ENCODE data around the gene FBXO30.

Gene FBXO30

GRCh38 chr6:145758113-145758512, 56.5 kb downstream of the FBXO30 start:
- H3K9ac ChIP-seq (ENCODE audit: low read length in 2 of 2), result no peak overlapping the region
- H3K27ac ChIP-seq (ENCODE audit: low read length), result no peak overlapping the region
- no peak overlapping the region for H3K4me3 ChIP-seq (ENCODE audit: low read length in 2 of 2)
- no peaks in the 10 kb centered on the region for H3K4me1 ChIP-seq (ENCODE audit: control insufficient read depth, insufficient read depth, low read length)
- no peaks in the 10 kb centered on the region for H3K36me3 ChIP-seq (ENCODE audit: control insufficient read depth in 2 of 2, insufficient read depth in 2 of 2, low read length in 2 of 2)
- H3K27me3 ChIP-seq (ENCODE audit: control insufficient read depth in 1 of 2, insufficient read depth in 2 of 2, low read length in 2 of 2), result no peaks in the 10 kb centered on the region
- H3K9me3 ChIP-seq (ENCODE audit: control insufficient read depth in 2 of 2, low read length in 2 of 2), result no peaks in the 10 kb centered on the region

- no peak overlapping the region for H3K27ac ChIP-seq (ENCODE audit: low read length)
- H3K4me3 ChIP-seq (ENCODE audit: low read length in 2 of 2), result no peak overlapping the region
- no peaks in the 10 kb centered on the region for H3K27me3 ChIP-seq (ENCODE audit: control insufficient read depth in 1 of 2, insufficient read depth in 2 of 2, low read length in 2 of 2)
- no peaks in the 10 kb centered on the region for H3K36me3 ChIP-seq (ENCODE audit: control insufficient read depth in 2 of 2, insufficient read depth in 2 of 2, low read length in 2 of 2)
- H3K4me1 ChIP-seq (ENCODE audit: control insufficient read depth, insufficient read depth, low read length), result no peaks in the 10 kb centered on the region
- no peak overlapping the region for H3K9ac ChIP-seq (ENCODE audit: low read length in 2 of 2)
- no peaks in the 10 kb centered on the region for H3K9me3 ChIP-seq (ENCODE audit: control insufficient read depth in 2 of 2, low read length in 2 of 2)
These were observed 58.4 kb downstream of the FBXO30 start for GRCh38 chr6:145756170-145756662.

DNA sequence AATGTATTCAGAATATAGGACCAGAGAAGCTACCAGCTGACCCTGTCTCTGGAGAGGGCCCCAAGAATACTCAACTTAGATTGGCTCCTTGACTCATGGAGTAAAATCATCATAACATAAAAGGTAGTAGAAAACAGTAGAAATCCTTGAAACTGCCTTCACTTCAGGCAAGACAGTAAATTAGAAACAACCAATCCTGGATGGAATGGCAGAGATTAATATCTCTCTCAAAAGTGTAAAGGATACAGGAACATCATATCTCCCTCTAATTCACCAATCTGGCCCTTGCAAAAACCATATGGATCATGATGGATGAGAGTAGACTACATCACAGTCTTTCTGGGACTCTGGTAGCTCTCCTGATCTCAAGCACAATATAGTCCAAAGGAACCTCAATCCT, 58.9 kb downstream of the FBXO30 start:
- no peaks in the 10 kb centered on the region for H3K9me3 ChIP-seq (ENCODE audit: control insufficient read depth in 2 of 2, low read length in 2 of 2)
- H3K4me3 ChIP-seq (ENCODE audit: low read length in 2 of 2), result no peak overlapping the region
- H3K4me1 ChIP-seq (ENCODE audit: control insufficient read depth, insufficient read depth, low read length), result no peaks in the 10 kb centered on the region
- H3K36me3 ChIP-seq (ENCODE audit: control insufficient read depth in 2 of 2, insufficient read depth in 2 of 2, low read length in 2 of 2), result no peaks in the 10 kb centered on the region
- H3K27me3 ChIP-seq (ENCODE audit: control insufficient read depth in 1 of 2, insufficient read depth in 2 of 2, low read length in 2 of 2), result no peaks in the 10 kb centered on the region
- H3K27ac ChIP-seq (ENCODE audit: low read length), result no peak overlapping the region
- no peak overlapping the region for H3K9ac ChIP-seq (ENCODE audit: low read length in 2 of 2)

DNA sequence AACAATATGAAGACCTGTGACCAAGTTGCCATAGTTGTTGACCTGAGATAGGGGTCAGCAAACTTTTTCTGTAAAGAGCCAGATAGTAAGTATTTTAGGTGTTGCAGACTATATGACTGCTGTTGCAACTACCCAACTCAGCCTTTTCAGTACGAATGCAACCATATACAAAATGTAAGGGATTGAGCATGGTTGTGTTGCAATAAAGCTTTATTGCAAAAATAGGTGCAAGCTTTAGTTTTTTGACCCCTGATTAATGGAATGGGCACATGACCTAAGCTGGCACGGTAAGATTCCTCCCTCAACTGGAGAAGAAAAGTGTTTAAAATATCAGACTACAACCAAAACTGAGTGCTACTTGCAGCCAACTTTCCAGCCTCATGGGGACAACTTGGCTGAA, 62.0 kb downstream of the FBXO30 start:
- no peak overlapping the region for H3K4me3 ChIP-seq (ENCODE audit: low read length in 2 of 2)
- H3K9ac ChIP-seq (ENCODE audit: low read length in 2 of 2), result no peak overlapping the region
- no peaks in the 10 kb centered on the region for H3K36me3 ChIP-seq (ENCODE audit: control insufficient read depth in 2 of 2, insufficient read depth in 2 of 2, low read length in 2 of 2)
- no peaks in the 10 kb centered on the region for H3K9me3 ChIP-seq (ENCODE audit: control insufficient read depth in 2 of 2, low read length in 2 of 2)
- no peaks in the 10 kb centered on the region for H3K27me3 ChIP-seq (ENCODE audit: control insufficient read depth in 1 of 2, insufficient read depth in 2 of 2, low read length in 2 of 2)
- H3K27ac ChIP-seq (ENCODE audit: low read length), result no peak overlapping the region
- no peaks in the 10 kb centered on the region for H3K4me1 ChIP-seq (ENCODE audit: control insufficient read depth, insufficient read depth, low read length)

DNA sequence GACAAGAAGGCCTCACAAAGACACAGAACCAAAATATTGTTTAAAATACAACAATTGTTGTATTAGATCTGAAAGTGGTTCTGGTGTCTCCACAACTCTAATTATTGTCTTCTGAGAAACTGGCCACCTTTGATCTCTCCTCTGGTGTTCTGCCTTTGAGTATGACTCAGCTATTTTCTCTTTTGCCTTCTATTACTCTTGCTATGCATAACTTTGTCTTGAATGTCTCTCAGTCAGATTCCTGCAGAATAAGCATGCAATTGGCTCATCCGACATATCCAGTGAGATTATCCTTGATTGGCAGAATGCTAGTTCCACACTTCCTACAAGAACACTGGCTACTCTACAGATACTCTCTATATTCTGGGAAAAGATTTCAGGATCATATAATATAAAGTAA, 65.0 kb downstream of the FBXO30 start:
- Histone ChIP-seq H3K27ac (ENCODE audit: low read length) (no peak overlapping the region), H3K27me3 (ENCODE audit: control insufficient read depth in 1 of 2, insufficient read depth in 2 of 2, low read length in 2 of 2) (no peaks in the 10 kb centered on the region), H3K9me3 (ENCODE audit: control insufficient read depth in 2 of 2, low read length in 2 of 2) (no peaks in the 10 kb centered on the region), H3K9ac (ENCODE audit: low read length in 2 of 2) (no peak overlapping the region), H3K4me3 (ENCODE audit: low read length in 2 of 2) (no peak overlapping the region), H3K4me1 (ENCODE audit: control insufficient read depth, insufficient read depth, low read length) (no peaks in the 10 kb centered on the region), H3K36me3 (ENCODE audit: control insufficient read depth in 2 of 2, insufficient read depth in 2 of 2, low read length in 2 of 2) (no peaks in the 10 kb centered on the region)

- no peak overlapping the region for H3K4me3 ChIP-seq (ENCODE audit: low read length in 2 of 2)
- no peak overlapping the region for H3K27ac ChIP-seq (ENCODE audit: low read length)
- no peaks in the 10 kb centered on the region for H3K36me3 ChIP-seq (ENCODE audit: control insufficient read depth in 2 of 2, insufficient read depth in 2 of 2, low read length in 2 of 2)
- no peaks in the 10 kb centered on the region for H3K9me3 ChIP-seq (ENCODE audit: control insufficient read depth in 2 of 2, low read length in 2 of 2)
- H3K9ac ChIP-seq (ENCODE audit: low read length in 2 of 2), result no peak overlapping the region
- no peaks in the 10 kb centered on the region for H3K4me1 ChIP-seq (ENCODE audit: control insufficient read depth, insufficient read depth, low read length)
- no peaks in the 10 kb centered on the region for H3K27me3 ChIP-seq (ENCODE audit: control insufficient read depth in 1 of 2, insufficient read depth in 2 of 2, low read length in 2 of 2)
These were observed 68.7 kb downstream of the FBXO30 start for GRCh38 chr6:145745861-145746260.

GRCh38 chr6:145744619-145745018, 70.0 kb downstream of the FBXO30 start:
- H3K9me3 ChIP-seq (ENCODE audit: control insufficient read depth in 2 of 2, low read length in 2 of 2), result no peaks in the 10 kb centered on the region
- no peak overlapping the region for H3K4me3 ChIP-seq (ENCODE audit: low read length in 2 of 2)
- H3K27me3 ChIP-seq (ENCODE audit: control insufficient read depth in 1 of 2, insufficient read depth in 2 of 2, low read length in 2 of 2), result no peaks in the 10 kb centered on the region
- H3K27ac ChIP-seq (ENCODE audit: low read length), result no peak overlapping the region
- no peaks in the 10 kb centered on the region for H3K36me3 ChIP-seq (ENCODE audit: control insufficient read depth in 2 of 2, insufficient read depth in 2 of 2, low read length in 2 of 2)
- H3K9ac ChIP-seq (ENCODE audit: low read length in 2 of 2), result no peak overlapping the region
- H3K4me1 ChIP-seq (ENCODE audit: control insufficient read depth, insufficient read depth, low read length), result no peaks in the 10 kb centered on the region
